ENCODE data around the gene HTRA2. TPM values are rescaled to one million over a fixed set of nuclear protein-coding genes. Genes with fewer than 3 reads are reported as not detected.

HTRA2 gene
- total RNA-seq, 1 donor from 2014 or later, result 52.5 TPM

DNA sequence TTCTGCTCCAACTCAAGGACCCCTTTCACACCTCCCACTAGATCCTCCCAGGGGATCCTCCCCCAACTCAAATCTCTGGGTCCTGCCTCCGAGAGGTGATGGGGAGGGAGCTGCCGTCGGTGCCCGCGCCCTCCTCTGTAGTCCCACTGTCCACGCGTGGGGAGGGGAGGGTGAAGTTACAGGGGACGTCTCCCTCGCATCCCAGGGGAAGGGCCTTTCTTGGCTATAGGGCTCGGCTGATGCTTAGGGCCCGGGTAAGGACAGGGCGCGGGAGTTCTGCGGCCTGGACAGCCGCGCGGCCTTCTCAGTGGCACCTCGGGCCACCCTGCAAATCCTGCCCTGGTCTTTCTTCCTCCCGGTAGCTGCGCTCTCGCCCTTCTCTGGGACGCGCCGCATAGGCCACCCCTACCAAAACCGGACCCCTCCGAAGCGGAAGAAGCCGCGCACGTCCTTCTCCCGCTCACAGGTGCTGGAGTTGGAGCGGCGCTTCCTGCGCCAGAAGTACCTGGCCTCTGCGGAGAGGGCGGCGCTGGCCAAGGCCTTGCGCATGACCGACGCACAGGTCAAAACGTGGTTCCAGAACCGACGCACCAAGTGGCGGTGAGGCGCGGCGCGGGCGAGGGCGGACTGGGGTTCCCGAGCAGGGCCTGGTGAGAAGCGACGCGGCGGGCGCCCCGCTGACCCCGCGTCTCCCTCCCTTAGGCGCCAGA lies 14.3 kb upstream of the HTRA2 start:
- DNase-seq (ENCODE audit: low read depth, low spot score), result no peak

- DNase-seq (ENCODE audit: low read depth, low spot score), result no peak
These were observed 13.6 kb upstream of the HTRA2 start for GRCh38 chr2:74515981-74516633.

DNA sequence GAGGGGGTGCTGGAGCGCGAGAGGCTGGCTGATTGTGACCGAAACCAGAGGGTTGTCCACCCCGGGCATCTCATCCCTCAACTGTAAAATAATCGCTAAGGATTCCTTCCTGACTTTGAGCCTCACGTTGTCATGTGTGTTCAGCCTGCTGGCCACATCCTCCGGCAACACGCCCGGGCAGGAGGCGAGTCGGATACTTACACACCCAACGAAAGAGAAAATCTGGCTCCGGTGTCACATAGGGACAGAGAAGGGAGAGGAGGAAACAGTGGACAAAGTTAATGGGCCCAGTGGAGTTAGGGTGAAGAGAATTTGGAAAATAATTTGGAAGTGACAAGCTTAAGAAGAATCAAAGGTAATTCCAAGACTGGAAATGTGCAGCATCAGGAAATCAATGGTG lies 13.1 kb upstream of the HTRA2 start:
- DNase-seq (ENCODE audit: low read depth, low spot score), result no peak

- DNase-seq (ENCODE audit: low read depth, low spot score), result no peak
These were observed 7.2 kb upstream of the HTRA2 start for GRCh38 chr2:74522516-74522915.

DNA sequence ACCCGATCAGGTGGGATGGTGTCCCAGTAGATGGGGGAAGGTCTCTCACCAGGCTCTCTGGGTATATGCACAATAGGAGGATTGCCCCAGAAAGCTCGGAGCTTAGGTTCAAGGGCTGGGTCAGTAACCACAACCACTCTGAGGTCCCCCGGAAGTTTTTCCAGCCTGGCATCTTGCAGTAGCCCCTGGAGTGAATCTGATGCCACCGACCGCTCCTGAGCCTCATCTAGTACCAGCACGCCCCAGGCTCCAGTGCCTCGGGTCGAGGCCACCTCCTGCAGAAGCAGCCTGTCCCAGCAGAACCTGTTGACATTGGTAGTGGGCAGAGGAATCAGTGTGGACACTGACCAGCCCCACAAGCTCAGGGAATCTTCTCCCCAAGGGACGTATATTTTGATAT lies 5.7 kb upstream of the HTRA2 start:
- no peak for DNase-seq (ENCODE audit: low read depth, low spot score)

DNA sequence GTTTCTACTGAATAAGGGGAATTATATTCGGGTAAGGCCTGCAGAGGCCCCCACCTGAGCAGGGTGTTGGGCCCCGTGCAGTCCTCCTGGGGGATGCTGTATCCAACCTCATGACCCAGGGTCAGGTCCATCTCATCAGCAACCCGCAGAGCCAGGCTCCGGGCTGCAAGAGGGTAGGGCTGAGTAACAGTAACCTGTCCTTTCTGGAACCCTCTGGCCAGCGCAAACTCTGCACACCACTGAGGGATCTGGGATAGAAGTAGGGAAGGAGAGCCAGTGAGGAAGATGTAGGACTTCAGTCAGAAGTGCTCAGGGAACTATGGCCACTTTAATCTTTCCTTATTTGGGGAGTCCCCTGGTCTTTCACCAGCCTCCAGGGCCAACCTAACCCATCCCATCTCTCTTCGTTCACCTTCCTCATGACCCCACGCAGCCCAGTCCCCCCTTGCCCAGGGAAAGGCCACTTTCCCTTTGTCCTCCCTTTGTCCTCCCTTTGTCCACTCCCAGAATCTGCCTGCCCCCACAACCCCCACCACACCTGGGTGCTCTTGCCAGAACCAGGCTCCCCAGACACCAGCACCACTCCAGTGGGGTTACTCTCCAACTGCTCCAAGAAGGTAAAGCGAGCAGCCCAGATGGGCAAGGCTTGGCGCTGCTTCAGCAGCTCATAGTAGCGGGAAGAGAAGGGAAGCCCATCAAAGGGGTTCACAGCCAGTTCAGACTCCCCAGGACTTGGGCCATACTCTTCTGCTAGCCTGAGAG lies 4.6 kb upstream of the HTRA2 start:
- no peak for DNase-seq (ENCODE audit: low read depth, low spot score)

DNA sequence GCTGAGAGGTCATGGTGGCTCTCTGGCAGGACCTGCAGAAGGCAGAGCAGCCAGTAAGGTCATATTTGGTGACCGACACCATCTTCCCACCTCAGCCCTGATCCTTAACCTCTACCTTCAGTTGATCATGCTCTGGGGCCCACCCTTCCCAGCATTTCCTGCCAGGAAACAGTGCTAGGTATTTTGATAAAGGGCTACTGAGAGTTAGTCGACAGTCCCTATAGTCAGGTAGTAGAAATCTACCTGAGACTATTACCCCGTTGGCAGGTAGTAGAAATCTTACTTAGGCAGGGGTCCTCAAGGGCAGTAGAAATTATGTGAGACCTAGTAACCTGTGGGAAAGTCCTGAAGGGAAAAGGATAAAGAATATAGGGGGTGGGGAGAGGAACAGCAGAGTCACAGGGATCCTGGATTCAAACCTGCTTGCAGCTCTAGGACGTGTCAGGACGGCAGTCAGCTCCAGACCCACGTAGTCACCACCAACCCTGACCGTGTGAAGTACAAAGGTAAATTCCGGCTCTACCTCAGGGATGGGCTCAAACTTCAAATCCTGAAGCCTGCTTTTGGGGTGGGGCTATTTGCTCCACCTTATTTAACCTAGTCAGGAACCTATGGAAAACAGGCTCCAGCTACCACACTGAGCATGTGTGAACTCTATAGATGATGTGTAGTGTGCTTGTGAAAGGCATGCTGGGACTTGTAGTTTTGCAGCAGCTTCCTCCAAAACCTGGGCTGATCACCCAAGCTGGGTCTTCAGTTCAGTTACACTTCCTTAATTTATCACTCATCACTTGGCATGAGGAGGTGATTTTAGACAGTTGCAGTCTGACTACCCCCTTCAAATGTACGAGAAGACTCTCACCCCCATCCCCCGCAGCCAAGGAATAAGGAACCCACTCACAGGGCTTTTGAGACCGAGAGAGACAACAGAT lies 3.8 kb upstream of the HTRA2 start, which contains the start of gene DQX1:
Gene DQX1, minus strand, starts transcription at position 515 of the 932 bp plus-strand sequence. Its CDS starts 502 bp downstream, at position 13.
- no peak for DNase-seq (ENCODE audit: low read depth, low spot score)

DNA sequence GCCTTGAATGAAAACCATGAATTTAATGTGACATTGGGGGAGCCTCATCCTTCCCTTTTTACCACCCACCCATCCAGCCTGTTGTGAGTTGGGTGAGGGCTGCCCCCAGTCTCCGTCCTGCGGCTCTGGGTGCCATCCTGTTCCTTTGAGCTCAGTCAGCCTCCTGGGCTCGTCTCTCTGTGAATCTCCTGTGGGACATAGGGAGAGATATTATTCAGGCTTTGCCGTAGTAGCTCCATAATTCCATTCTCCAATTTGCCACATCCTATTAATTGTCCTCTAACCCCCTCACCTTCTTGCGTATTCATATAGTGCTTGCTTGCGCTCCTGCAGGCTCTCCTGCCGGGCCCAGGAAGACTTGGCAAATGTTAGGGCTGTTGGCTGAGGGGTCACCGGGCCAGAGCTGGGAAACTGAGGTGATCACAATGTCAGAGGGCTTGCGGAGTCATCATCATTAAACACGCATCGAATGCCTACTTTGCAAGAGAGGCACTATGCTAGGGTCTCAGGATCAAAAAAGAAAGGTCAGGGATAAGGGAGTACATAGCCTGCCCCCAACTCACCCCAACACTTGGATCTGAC lies 3.0 kb upstream of the HTRA2 start:
- no peak for DNase-seq (ENCODE audit: low read depth, low spot score)

- DNase-seq (ENCODE audit: low read depth, low spot score), result no peak
These were observed 2.0 kb upstream of the HTRA2 start for GRCh38 chr2:74527741-74528140.

DNA sequence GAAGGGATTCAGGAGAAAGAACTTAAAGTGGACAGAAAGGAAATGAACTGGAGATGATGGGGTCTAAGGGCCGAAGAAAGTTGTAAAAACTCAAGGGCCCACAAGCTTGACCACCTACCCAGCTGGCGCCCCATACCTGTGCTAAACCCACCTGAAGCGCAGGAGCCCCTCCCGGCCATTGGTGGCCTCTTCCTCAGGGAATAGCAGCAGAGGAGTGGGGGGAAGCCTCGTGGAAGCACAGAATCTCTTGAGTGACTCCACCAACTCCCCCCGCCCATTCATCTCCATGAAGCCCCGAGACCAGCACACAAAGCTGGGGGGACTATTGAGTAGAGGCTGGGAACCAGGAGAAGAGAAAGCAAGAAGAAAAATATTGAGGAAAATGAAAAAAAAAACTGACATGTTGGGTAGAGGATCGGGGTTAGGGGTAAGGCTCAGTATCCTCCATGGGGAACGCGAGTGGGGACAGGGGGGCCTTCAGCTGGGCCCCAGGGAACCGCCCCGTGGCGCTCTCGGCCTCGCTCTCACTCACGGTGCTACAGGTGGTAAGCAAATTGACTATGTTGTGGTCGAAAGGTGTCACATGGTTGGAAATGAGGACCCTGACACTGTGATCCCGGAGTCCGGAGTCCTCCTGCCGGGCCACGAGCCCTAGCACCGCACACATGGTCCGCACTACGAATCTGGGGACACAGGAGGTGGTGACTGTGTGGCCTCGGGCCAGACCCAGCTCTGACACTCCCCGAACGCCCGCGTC lies 955 bp upstream of the HTRA2 start:
- DNase-seq (ENCODE audit: low read depth, low spot score), result no peak

DNA sequence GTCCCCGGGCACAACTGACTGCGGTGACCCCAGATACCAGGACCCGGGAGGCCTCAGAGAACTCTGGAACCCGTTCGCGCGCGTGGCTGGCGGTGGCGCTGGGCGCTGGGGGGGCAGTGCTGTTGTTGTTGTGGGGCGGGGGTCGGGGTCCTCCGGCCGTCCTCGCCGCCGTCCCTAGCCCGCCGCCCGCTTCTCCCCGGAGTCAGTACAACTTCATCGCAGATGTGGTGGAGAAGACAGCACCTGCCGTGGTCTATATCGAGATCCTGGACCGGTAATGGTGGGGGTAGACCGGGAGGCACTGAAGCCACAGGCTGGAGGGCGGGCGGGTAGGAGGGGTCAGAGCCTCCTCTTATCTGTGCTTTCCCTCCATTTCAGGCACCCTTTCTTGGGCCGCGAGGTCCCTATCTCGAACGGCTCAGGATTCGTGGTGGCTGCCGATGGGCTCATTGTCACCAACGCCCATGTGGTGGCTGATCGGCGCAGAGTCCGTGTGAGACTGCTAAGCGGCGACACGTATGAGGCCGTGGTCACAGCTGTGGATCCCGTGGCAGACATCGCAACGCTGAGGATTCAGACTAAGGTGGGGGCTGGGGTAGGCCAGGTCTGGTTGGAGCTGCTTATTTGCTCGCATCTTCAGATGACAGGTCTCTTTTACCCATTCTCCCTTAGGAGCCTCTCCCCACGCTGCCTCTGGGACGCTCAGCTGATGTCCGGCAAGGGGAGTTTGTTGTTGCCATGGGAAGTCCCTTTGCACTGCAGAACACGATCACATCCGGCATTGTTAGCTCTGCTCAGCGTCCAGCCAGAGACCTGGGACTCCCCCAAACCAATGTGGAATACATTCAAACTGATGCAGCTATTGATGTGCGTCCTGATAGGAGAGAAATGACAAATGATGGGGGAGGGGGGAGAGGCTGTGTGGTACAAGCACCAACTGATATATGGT lies 780 bp downstream of the HTRA2 start:
- no peak for DNase-seq (ENCODE audit: low read depth, low spot score)

GRCh38 chr2:74531666-74532065 lies 1.9 kb downstream of the HTRA2 start:
- no peak for DNase-seq (ENCODE audit: low read depth, low spot score)

GRCh38 chr2:74532222-74532621 lies 2.5 kb downstream of the HTRA2 start:
- no peak for DNase-seq (ENCODE audit: low read depth, low spot score)

GRCh38 chr2:74533464-74533863 lies 3.7 kb downstream of the HTRA2 start:
- DNase-seq (ENCODE audit: low read depth, low spot score), result no peak

- DNase-seq (ENCODE audit: low read depth, low spot score), result no peak
These were observed 4.7 kb downstream of the HTRA2 start for GRCh38 chr2:74534411-74534810.

GRCh38 chr2:74535440-74535965 lies 5.8 kb downstream of the HTRA2 start:
- DNase-seq (ENCODE audit: low read depth, low spot score), result no peak

DNA sequence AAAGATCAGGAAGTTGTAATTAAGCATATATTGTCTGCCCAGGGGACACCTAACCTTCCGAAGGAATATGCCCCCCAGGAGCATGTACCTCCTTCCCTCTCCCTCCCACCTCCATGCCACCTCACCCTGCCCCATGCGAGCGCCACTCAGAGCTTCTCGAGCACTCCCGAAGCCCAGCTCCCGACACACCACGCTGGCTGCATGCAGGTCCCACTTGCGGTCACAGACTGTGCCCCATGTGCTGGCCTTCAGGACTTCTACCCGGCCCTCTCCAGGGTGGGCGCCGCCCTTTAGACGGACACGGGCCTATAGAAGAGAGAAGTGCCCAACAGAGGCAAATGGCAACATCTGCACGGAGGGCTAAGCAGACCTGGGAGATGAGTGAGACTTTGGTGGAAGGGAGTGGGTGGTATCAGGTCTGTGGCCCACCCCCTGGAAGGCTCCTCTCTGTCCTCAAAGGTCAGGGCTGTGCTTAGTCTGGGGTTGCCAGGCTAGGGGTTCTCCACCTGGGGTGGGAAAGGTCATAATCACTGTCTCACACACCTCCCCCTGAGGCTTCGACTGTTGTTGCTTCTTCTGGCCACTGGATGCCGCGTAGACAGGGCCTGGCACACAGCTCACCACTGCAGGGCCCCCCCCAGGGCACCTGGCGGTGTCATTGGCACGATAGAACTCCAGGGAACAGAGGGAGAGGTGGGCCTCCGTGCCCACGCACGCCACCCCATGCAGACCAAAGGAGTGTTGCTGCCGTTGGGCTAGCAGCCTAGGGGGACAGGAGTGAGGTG lies 6.6 kb downstream of the HTRA2 start:
- no peak for DNase-seq (ENCODE audit: low read depth, low spot score)

DNA sequence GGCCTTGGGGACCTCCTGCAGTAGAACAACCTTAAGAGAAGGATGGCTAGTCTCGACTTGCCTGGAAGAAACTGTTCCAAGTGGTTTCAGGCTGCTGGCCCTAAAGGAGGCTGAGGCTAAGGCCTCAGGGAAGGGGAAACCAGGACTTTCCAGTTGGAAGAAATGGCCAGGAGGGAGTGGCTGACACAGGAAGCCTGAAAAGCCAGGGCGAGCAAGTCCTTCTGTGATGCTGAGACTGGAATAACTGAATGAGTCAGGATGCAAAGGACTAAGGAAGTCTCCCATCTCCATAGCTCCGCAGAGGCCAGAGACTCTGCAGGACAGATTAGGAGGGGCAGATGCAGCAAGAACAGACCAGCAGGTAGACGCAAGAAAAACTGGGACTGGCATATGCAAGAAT lies 7.4 kb downstream of the HTRA2 start:
- no peak for DNase-seq (ENCODE audit: low read depth, low spot score)

Measured in pulmonary artery endothelial cell (primary cell).